ENCODE results near the gene TCP10L. TPM values are rescaled to one million over a fixed set of nuclear protein-coding genes. Genes with fewer than 3 reads are reported as not detected.

The TCP10L gene
- total and polyA plus RNA-seq, 2 of the 13 experiments (the other 11 are each of a cell fraction or from before 2014, with no cell fraction given): 0.90 to 2.4 TPM

- intact Hi-C loops (cut with micrococcal nuclease; ENCODE audit: unreplicated experiment) (no loop called here), in situ Hi-C loops (cut with HindIII; ENCODE audit: extremely low pct_ligation_motif_present, low pct_unique_long_range_greater_than_20kb) (no loop called here)
- H3K36me3 ChIP-seq (replicated peaks in 1 of 2; ENCODE audit: control insufficient read depth in 1 of 2, insufficient read depth in 2 of 2, low read length in 2 of 2): peaks cover 0 to 4% of the 10 kb centered on the region in 2 experiments; a peak in 1 of 5 replicates
- H3K4me1 ChIP-seq (ENCODE audit: insufficient read depth, low read length): no peaks in the 10 kb centered on the region
- no peaks in the 10 kb centered on the region for H4K20me1 ChIP-seq (ENCODE audit: insufficient read depth, low read length)
- FAIRE-seq: no peak
- H3K27ac ChIP-seq (ENCODE audit: extremely low read length, insufficient read depth, low read length): no peak overlapping the region
- no TSS peak for BruUV-seq (replicated peaks)
- no peak for DNase-seq (ENCODE audit: low spot score)
- H3K4me3 ChIP-seq (replicated peaks in 1 of 3; ENCODE audit: insufficient read depth in 1 of 3, low read depth in 2 of 3, low read length in 3 of 3): no peak overlapping the region
- WGBS (ENCODE audit: low lambda C conversion rate): 63% methylated on average over 3 of the region's 3 CpGs
- POLR2A ChIA-PET: no interaction called here
- H3K9ac ChIP-seq (ENCODE audit: insufficient read depth, low read depth, low read length): no peak overlapping the region
- no peak overlapping the region for H2AFZ ChIP-seq (ENCODE audit: low read length)
- no peak for TF ChIP-seq SP4 (CRISPR knock-in tag; IDR thresholded peaks at IDR 0.05)
- TF ChIP-seq ZNF33B (CRISPR knock-in tag; IDR thresholded peaks at IDR 0.05): no peak
- TF ChIP-seq MXD3 (CRISPR knock-in tag; IDR thresholded peaks at IDR 0.05): no peak
- TF ChIP-seq CBFB (CRISPR knock-in tag; IDR thresholded peaks at IDR 0.05): no peak
- TF ChIP-seq RFXAP (CRISPR knock-in tag; IDR thresholded peaks at IDR 0.05; ENCODE audit: borderline replicate concordance): no peak
- TF ChIP-seq ZNF572 (CRISPR knock-in tag; IDR thresholded peaks at IDR 0.05): no peak
- no peak for TF ChIP-seq ZNF501 (CRISPR knock-in tag; IDR thresholded peaks at IDR 0.05)
- no peak for TF ChIP-seq ZNF383 (CRISPR knock-in tag; IDR thresholded peaks at IDR 0.05; ENCODE audit: borderline replicate concordance)
- no peak for TF ChIP-seq IKZF5 (CRISPR knock-in tag; IDR thresholded peaks at IDR 0.05)
- TF ChIP-seq SIX1 (CRISPR knock-in tag; IDR thresholded peaks at IDR 0.05; ENCODE audit: borderline replicate concordance): no peak
- TF ChIP-seq ZNF550 (CRISPR knock-in tag; IDR thresholded peaks at IDR 0.05; ENCODE audit: borderline replicate concordance): no peak
- TF ChIP-seq ZNF570 (CRISPR knock-in tag; IDR thresholded peaks at IDR 0.05; ENCODE audit: borderline replicate concordance): no peak
- TF ChIP-seq MXI1 (IDR thresholded peaks at IDR 0.05; ENCODE audit: borderline replicate concordance, low read depth, low read length): no peak
- TF ChIP-seq HIVEP1 (CRISPR knock-in tag; IDR thresholded peaks at IDR 0.05): no peak
- TF ChIP-seq, protein P1, sequence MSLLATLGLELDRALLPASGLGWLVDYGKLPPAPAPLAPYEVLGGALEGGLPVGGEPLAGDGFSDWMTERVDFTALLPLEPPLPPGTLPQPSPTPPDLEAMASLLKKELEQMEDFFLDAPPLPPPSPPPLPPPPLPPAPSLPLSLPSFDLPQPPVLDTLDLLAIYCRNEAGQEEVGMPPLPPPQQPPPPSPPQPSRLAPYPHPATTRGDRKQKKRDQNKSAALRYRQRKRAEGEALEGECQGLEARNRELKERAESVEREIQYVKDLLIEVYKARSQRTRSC (CRISPR knock-in tag; IDR thresholded peaks at IDR 0.05; ENCODE audit: low read depth): no peak
- no peak for TF ChIP-seq ZNF30 (CRISPR knock-in tag; IDR thresholded peaks at IDR 0.05)
- no peak for TF ChIP-seq ZNF136 (CRISPR knock-in tag; IDR thresholded peaks at IDR 0.05; ENCODE audit: low read depth)
- TF ChIP-seq CHD4 (IDR thresholded peaks at IDR 0.05; ENCODE audit: borderline replicate concordance, low read length): no peak
- no peak overlapping the region for H3K4me2 ChIP-seq (ENCODE audit: low read depth, low read length)
- H3K79me2 ChIP-seq (ENCODE audit: insufficient read depth, low read length): no peaks in the 10 kb centered on the region
- no peaks in the 10 kb centered on the region; a peak in 1 of 5 replicates for H3K27me3 ChIP-seq (ENCODE audit: control insufficient read depth in 1 of 2, insufficient read depth in 2 of 2, low read length in 2 of 2)
- CTCF ChIA-PET (ENCODE audit: low intra/inter-chr PET ratio, low total read pairs): no interaction called here
- H3K9me3 ChIP-seq (ENCODE audit: low read length): no peaks in the 10 kb centered on the region
- no peak for ATAC-seq
These were observed 41.4 kb upstream of the TCP10L start for GRCh38 chr21:32626621-32627196.

Data from HepG2 (cell line).